K562 (cell line): ENCODE measurements around the gene DYNLT2B. TPM values are rescaled to one million over a fixed set of nuclear protein-coding genes. Genes with fewer than 3 reads are reported as not detected.

Source experiments
- FOXA3 ChIP-seq, 2 experiments: fragments of 450-650 bp in 1 of 2; sonication (generic) in 1 of 2; formaldehyde crosslinking; IDR thresholded peaks in 1 of 2; conservative IDR thresholded peaks in 1 of 2; 2 replicates each; pipeline versions ENCODE4 v1.4.0 to v1.8.0; 2020 to 2022; ENCODE audit warnings: mild to moderate bottlenecking in 2 of 2, missing genetic modification reagents in 1 of 2
- RAD21 ChIP-seq, 2 experiments: fragments of 250-450 bp in 1 of 2; fragments of 450-650 bp in 1 of 2; sonication (Bioruptor Pico) in 1 of 2; formaldehyde crosslinking in 1 of 2; IDR thresholded peaks in 1 of 2; conservative IDR thresholded peaks in 1 of 2; 2 replicates each; pipeline versions ENCODE4 v1.4.0 to v1.8.0; 2020 to 2022; ENCODE audit warnings: mild to moderate bottlenecking in 2 of 2, moderate library complexity in 1 of 2
- SUPT5H ChIP-seq: fragments of 450-650 bp; IDR thresholded peaks from 2 replicates; pipeline ENCODE4 v1.6.1; 2016
- polyA plus RNA-seq, 8 experiments: library from polyadenylated mRNA; depleted of rRNA in 4 of 8; stranded (reverse) in 5 of 8; unstranded in 3 of 8; fragments of >200 nt; fragmentation: Nextera tagmentation in 2 of 8; fragmentation: Illumina TruSeq in 1 of 8; extraction: Ambion mirVana in 2 of 8; extraction: Trizol in 1 of 8; gene quantifications; 2 replicates each; pipeline versions ENCODE4 v1.2.1 to v1.2.3, GENCODE V29; 2011 to 2014; ENCODE audit warnings: inconsistent platforms in 1 of 8, missing spikeins in 1 of 8
- total RNA-seq, 7 experiments: library from RNA; depleted of rRNA in 6 of 7; stranded (reverse); fragments of >200 nt in 6 of 7; fragmentation: Illumina TruSeq in 2 of 7; extraction: Trizol in 2 of 7; gene quantifications; 2 replicates each; pipeline versions ENCODE4 v1.2.1 to v1.2.3, GENCODE V29; 2011 to 2021; ENCODE audit warnings: low replicate concordance in 1 of 7
- TF ChIP-seq, protein P1 (sequence below): fragments of 250-450 bp; sonication (Bioruptor Pico); IDR thresholded peaks from 2 replicates; pipeline ENCODE4 v1.4.0; 2020; ENCODE audit warnings: borderline replicate concordance
- TF ChIP-seq, protein P2 (sequence below): fragments of 200-800 bp; sonication (Bioruptor generic); IDR thresholded peaks from 2 replicates; pipeline ENCODE4 v1.6.1; 2017; ENCODE audit warnings: missing genetic modification characterization, missing compliant biosample characterization
- TF ChIP-seq, protein P3 (sequence below): fragments of 450-650 bp; formaldehyde crosslinking; conservative IDR thresholded peaks from 2 replicates; pipeline ENCODE4 v1.4.0; 2022; ENCODE audit warnings: mild to moderate bottlenecking, missing genetic modification characterization
- TF ChIP-seq, protein P4 (sequence below): sonication (generic); formaldehyde crosslinking; IDR thresholded peaks from 2 replicates; pipeline ENCODE4 v1.8.0; 2023; ENCODE audit warnings: missing genetic modification reagents, mild to moderate bottlenecking, borderline replicate concordance
- TF ChIP-seq, protein P5 (sequence below): fragments of 450-650 bp; IDR thresholded peaks from 2 replicates; pipeline ENCODE4 v1.6.1; 2016; ENCODE audit warnings: mild to moderate bottlenecking
- TF ChIP-seq, protein P6 (sequence below), 2 experiments: IDR thresholded peaks; 2 replicates each; pipeline ENCODE4 v1.6.1; 2012; ENCODE audit warnings: improper control_type of control experiment in 2 of 2, low read depth in 2 of 2, low read length in 2 of 2, borderline replicate concordance in 1 of 2

The DYNLT2B gene
- total and polyA plus RNA-seq, 9 of the 15 experiments (the other 6 are each of a cell fraction or from before 2014, with no cell fraction given): 6.5 to 19.9 (median 8.7) TPM

DNA sequence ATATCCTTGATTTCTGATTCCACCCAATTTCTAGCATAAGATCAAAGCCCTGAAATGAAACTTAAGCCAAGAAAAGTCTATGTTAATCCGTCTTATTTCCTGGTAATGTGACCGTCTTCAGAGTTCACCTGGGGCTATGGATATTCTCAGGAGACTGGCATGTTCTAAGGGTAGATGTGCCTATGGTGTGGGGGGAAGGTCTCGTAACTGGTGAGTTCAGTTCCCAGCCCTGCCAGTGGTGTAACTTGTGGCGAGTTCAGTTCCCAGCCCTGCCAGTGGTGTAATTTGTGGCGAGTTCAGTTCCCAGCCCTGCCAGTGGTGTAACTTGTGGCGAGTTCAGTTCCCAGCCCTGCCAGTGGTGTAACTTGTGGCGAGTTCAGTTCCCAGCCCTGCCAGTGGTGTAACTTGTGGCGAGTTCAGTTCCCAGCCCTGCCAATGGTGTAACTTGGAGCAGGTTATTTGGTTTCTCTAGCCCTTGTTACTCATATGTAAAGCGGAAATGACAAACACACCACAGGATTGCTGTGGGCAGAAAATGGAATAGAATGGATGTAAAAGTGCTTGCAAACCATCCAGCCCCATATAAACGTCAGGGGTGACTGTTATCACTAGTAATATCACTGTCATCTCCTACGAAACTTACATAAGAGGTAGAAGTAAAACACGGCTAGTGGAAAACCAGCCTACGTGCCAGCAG, 71.3 kb downstream of the DYNLT2B start (continued):
- TF ChIP-seq, protein P1, sequence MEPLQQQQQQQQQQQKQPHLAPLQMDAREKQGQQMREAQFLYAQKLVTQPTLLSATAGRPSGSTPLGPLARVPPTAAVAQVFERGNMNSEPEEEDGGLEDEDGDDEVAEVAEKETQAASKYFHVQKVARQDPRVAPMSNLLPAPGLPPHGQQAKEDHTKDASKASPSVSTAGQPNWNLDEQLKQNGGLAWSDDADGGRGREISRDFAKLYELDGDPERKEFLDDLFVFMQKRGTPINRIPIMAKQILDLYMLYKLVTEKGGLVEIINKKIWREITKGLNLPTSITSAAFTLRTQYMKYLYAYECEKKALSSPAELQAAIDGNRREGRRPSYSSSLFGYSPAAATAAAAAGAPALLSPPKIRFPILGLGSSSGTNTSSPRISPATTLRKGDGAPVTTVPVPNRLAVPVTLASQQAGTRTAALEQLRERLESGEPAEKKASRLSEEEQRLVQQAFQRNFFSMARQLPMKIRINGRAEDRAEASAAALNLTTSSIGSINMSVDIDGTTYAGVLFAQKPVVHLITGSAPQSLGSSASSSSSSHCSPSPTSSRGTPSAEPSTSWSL (CRISPR knock-in tag): no peak
- TF ChIP-seq, protein P2, sequence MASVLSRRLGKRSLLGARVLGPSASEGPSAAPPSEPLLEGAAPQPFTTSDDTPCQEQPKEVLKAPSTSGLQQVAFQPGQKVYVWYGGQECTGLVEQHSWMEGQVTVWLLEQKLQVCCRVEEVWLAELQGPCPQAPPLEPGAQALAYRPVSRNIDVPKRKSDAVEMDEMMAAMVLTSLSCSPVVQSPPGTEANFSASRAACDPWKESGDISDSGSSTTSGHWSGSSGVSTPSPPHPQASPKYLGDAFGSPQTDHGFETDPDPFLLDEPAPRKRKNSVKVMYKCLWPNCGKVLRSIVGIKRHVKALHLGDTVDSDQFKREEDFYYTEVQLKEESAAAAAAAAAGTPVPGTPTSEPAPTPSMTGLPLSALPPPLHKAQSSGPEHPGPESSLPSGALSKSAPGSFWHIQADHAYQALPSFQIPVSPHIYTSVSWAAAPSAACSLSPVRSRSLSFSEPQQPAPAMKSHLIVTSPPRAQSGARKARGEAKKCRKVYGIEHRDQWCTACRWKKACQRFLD: no peak
- TF ChIP-seq, protein P3, sequence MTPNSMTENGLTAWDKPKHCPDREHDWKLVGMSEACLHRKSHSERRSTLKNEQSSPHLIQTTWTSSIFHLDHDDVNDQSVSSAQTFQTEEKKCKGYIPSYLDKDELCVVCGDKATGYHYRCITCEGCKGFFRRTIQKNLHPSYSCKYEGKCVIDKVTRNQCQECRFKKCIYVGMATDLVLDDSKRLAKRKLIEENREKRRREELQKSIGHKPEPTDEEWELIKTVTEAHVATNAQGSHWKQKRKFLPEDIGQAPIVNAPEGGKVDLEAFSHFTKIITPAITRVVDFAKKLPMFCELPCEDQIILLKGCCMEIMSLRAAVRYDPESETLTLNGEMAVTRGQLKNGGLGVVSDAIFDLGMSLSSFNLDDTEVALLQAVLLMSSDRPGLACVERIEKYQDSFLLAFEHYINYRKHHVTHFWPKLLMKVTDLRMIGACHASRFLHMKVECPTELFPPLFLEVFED (CRISPR knock-in tag): no peak
- TF ChIP-seq, protein P4, sequence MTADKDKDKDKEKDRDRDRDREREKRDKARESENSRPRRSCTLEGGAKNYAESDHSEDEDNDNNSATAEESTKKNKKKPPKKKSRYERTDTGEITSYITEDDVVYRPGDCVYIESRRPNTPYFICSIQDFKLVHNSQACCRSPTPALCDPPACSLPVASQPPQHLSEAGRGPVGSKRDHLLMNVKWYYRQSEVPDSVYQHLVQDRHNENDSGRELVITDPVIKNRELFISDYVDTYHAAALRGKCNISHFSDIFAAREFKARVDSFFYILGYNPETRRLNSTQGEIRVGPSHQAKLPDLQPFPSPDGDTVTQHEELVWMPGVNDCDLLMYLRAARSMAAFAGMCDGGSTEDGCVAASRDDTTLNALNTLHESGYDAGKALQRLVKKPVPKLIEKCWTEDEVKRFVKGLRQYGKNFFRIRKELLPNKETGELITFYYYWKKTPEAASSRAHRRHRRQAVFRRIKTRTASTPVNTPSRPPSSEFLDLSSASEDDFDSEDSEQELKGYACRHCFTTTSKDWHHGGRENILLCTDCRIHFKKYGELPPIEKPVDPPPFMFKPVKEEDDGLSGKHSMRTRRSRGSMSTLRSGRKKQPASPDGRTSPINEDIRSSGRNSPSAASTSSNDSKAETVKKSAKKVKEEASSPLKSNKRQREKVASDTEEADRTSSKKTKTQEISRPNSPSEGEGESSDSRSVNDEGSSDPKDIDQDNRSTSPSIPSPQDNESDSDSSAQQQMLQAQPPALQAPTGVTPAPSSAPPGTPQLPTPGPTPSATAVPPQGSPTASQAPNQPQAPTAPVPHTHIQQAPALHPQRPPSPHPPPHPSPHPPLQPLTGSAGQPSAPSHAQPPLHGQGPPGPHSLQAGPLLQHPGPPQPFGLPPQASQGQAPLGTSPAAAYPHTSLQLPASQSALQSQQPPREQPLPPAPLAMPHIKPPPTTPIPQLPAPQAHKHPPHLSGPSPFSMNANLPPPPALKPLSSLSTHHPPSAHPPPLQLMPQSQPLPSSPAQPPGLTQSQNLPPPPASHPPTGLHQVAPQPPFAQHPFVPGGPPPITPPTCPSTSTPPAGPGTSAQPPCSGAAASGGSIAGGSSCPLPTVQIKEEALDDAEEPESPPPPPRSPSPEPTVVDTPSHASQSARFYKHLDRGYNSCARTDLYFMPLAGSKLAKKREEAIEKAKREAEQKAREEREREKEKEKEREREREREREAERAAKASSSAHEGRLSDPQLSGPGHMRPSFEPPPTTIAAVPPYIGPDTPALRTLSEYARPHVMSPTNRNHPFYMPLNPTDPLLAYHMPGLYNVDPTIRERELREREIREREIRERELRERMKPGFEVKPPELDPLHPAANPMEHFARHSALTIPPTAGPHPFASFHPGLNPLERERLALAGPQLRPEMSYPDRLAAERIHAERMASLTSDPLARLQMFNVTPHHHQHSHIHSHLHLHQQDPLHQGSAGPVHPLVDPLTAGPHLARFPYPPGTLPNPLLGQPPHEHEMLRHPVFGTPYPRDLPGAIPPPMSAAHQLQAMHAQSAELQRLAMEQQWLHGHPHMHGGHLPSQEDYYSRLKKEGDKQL (CRISPR knock-in tag): no peak
- TF ChIP-seq FOXA3 (CRISPR knock-in tag; conservative IDR thresholded peaks at IDR 0.05 in 1 of 2, IDR thresholded peaks at IDR 0.05 in 1 of 2) (no peak), RAD21 (CRISPR knock-in tag; conservative IDR thresholded peaks at IDR 0.05 in 1 of 2, IDR thresholded peaks at IDR 0.05 in 1 of 2) (no peak), SUPT5H (no peak)
- TF ChIP-seq, protein P5, sequence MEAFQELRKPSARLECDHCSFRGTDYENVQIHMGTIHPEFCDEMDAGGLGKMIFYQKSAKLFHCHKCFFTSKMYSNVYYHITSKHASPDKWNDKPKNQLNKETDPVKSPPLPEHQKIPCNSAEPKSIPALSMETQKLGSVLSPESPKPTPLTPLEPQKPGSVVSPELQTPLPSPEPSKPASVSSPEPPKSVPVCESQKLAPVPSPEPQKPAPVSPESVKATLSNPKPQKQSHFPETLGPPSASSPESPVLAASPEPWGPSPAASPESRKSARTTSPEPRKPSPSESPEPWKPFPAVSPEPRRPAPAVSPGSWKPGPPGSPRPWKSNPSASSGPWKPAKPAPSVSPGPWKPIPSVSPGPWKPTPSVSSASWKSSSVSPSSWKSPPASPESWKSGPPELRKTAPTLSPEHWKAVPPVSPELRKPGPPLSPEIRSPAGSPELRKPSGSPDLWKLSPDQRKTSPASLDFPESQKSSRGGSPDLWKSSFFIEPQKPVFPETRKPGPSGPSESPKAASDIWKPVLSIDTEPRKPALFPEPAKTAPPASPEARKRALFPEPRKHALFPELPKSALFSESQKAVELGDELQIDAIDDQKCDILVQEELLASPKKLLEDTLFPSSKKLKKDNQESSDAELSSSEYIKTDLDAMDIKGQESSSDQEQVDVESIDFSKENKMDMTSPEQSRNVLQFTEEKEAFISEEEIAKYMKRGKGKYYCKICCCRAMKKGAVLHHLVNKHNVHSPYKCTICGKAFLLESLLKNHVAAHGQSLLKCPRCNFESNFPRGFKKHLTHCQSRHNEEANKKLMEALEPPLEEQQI: no peak
- TF ChIP-seq, protein P6, sequence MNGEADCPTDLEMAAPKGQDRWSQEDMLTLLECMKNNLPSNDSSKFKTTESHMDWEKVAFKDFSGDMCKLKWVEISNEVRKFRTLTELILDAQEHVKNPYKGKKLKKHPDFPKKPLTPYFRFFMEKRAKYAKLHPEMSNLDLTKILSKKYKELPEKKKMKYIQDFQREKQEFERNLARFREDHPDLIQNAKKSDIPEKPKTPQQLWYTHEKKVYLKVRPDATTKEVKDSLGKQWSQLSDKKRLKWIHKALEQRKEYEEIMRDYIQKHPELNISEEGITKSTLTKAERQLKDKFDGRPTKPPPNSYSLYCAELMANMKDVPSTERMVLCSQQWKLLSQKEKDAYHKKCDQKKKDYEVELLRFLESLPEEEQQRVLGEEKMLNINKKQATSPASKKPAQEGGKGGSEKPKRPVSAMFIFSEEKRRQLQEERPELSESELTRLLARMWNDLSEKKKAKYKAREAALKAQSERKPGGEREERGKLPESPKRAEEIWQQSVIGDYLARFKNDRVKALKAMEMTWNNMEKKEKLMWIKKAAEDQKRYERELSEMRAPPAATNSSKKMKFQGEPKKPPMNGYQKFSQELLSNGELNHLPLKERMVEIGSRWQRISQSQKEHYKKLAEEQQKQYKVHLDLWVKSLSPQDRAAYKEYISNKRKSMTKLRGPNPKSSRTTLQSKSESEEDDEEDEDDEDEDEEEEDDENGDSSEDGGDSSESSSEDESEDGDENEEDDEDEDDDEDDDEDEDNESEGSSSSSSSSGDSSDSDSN (IDR thresholded peaks at IDR 0.05; ENCODE audit: borderline replicate concordance in 1 of 2, low read depth in 2 of 2, low read length in 2 of 2): no peak
